ENCODE measurements around the gene CLCA4.

DNA sequence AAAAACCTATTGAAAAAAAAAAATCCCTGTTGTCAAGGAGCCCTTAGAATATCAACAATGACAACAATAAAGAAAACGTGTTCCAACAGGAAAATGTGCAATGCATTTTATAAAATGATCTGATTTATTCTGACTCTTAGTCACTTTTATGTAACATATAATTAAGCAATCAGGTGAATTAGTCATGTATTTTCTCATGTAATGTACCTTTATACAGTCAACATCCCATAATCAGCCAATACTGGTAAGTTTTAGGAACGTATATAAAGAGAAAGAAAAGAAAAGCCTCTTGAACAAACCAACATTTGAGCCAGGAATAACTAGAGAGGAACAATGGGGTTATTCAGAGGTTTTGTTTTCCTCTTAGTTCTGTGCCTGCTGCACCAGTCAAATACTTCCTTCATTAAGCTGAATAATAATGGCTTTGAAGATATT is at the start of gene CLCA4:
- TF ChIP-seq EP300 (IDR thresholded peaks at IDR 0.05; ENCODE audit: borderline replicate concordance in 1 of 2, control insufficient read depth in 1 of 2, low read depth in 2 of 2, low read length in 2 of 2) (no peak), STAT3 (IDR thresholded peaks at IDR 0.05; ENCODE audit: low read depth, low read length) (no peak), HCFC1 (IDR thresholded peaks at IDR 0.05; ENCODE audit: low read length) (no peak), TBL1XR1 (IDR thresholded peaks at IDR 0.05; ENCODE audit: low read depth, low read length) (no peak), ZSCAN29 (IDR thresholded peaks at IDR 0.05) (no peak), FOS (IDR thresholded peaks at IDR 0.05; ENCODE audit: borderline replicate concordance, extremely low read depth, insufficient read length) (no peak), NR2F1 (conservative IDR thresholded peaks at IDR 0.05) (no peak), RFX5 (IDR thresholded peaks at IDR 0.05; ENCODE audit: low read depth, low read length) (no peak), CEBPB (IDR thresholded peaks at IDR 0.05; ENCODE audit: borderline replicate concordance in 1 of 2, low read depth in 2 of 2, low read length in 2 of 2) (no peak), KDM1A (IDR thresholded peaks at IDR 0.05; ENCODE audit: borderline replicate concordance) (no peak), KAT2A (conservative IDR thresholded peaks at IDR 0.05; ENCODE audit: control insufficient read depth, low read depth, low read length) (no peak), EZH2 (IDR thresholded peaks at IDR 0.05; ENCODE audit: borderline replicate concordance, control insufficient read depth, low read depth, low read length) (no peak)
- TF ChIP-seq, protein P1, sequence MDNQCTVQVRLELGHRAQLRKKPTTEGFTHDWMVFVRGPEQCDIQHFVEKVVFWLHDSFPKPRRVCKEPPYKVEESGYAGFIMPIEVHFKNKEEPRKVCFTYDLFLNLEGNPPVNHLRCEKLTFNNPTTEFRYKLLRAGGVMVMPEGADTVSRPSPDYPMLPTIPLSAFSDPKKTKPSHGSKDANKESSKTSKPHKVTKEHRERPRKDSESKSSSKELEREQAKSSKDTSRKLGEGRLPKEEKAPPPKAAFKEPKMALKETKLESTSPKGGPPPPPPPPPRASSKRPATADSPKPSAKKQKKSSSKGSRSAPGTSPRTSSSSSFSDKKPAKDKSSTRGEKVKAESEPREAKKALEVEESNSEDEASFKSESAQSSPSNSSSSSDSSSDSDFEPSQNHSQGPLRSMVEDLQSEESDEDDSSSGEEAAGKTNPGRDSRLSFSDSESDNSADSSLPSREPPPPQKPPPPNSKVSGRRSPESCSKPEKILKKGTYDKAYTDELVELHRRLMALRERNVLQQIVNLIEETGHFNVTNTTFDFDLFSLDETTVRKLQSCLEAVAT (IDR thresholded peaks at IDR 0.05), result no peak
- TF ChIP-seq, protein P2, sequence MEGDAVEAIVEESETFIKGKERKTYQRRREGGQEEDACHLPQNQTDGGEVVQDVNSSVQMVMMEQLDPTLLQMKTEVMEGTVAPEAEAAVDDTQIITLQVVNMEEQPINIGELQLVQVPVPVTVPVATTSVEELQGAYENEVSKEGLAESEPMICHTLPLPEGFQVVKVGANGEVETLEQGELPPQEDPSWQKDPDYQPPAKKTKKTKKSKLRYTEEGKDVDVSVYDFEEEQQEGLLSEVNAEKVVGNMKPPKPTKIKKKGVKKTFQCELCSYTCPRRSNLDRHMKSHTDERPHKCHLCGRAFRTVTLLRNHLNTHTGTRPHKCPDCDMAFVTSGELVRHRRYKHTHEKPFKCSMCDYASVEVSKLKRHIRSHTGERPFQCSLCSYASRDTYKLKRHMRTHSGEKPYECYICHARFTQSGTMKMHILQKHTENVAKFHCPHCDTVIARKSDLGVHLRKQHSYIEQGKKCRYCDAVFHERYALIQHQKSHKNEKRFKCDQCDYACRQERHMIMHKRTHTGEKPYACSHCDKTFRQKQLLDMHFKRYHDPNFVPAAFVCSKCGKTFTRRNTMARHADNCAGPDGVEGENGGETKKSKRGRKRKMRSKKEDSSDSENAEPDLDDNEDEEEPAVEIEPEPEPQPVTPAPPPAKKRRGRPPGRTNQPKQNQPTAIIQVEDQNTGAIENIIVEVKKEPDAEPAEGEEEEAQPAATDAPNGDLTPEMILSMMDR (IDR thresholded peaks at IDR 0.05 in 2 of 3, conservative IDR thresholded peaks at IDR 0.05 in 1 of 3; ENCODE audit: control insufficient read depth in 2 of 3, extremely low read depth in 1 of 3, insufficient read depth in 1 of 3, low read depth in 3 of 3, low read length in 3 of 3), result no peak

Measured in GM12878 (cell line).